HG03196 (cell line): ENCODE data around the gene CXXC4.

Experiments
- ATAC-seq: cut with Tn5 transposase; IDR thresholded peaks from one replicate; pipeline ENCODE4 v1.9.1; 2021; ENCODE audit not compliant: unreplicated experiment

Gene CXXC4

DNA sequence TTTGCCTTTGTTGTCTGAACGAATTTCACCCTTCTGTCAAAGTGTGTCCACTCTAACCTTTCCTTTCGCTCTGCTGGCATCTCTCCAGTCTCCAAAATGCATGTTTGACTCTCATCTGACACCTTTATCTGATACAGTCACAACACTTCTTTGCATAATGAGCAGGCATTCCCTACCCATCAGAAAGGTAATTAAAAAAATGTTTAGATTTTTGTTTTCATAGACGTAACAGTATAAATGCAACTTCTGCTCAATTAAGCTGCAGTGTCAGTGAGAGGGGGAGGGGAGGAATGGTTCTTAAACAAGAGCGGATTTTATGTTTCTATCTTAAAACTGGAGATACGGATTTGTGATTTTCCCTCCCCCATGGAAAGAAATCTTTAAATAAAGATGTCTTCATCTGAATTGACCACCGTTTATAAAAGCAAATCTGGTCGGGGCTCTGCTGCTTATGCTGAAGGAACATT lies 70.2 kb downstream of the CXXC4 start:
- no peak for ATAC-seq

GRCh38 chr4:104421566-104421965 lies 73.1 kb downstream of the CXXC4 start:
- no peak for ATAC-seq

DNA sequence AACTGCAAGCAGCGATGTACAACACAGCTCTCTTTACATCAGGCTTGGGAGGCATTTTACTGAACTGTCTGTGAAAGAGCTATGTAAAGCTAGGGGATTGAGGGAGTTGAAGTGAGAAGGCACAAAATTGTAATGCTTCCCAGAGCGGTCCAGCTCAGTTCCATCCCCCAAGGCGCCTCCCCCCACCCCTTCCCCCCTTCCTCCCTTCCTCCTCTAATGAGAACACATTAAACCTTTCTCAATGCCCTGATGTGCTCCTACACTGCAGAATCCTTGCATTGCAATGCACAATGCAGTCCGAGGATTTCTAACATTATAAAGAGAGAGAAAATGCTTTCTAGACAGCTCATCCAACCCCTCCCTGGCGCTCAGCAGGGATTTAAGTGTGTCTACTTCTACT lies 73.9 kb downstream of the CXXC4 start:
- no peak for ATAC-seq
